Stimulated activated naive CD8-positive, alpha-beta T cell treated with anti-CD3 and anti-CD28 coated beads, Interleukin-15, amount 100 ng/mL, for 72 hours (primary cell): ENCODE data around the gene ADAMTS18.

Experiments used
- ATAC-seq: fragments of 150-1000 bp; cut with Tn5 transposase; 2 replicates; pipeline ENCODE4 v1.10.0; 2021; ENCODE audit warnings: mild to moderate bottlenecking, moderate library complexity
- DNase-seq, 2 donors: peaks; one replicate each; pipeline ENCODE4 v3.0.0; 2021 to 2022
- H3K27ac Mint-ChIP-seq, 2 donors: one replicate each; pipeline ENCODE4 v1.8.0; 2022; ENCODE audit warnings: mild to moderate bottlenecking in 2 of 2, mixed read lengths in 2 of 2, moderate library complexity in 2 of 2
- H3K27me3 Mint-ChIP-seq: one replicate; pipeline ENCODE4 v1.8.0; 2022; ENCODE audit warnings: mixed read lengths
- H3K4me1 Mint-ChIP-seq: one replicate; pipeline ENCODE4 v1.8.0; 2022; ENCODE audit warnings: mild to moderate bottlenecking, mixed read lengths
- H3K4me3 Mint-ChIP-seq, 2 donors: one replicate each; pipeline ENCODE4 v1.8.0; 2022; ENCODE audit warnings: mild to moderate bottlenecking in 2 of 2, mixed read lengths in 2 of 2, moderate library complexity in 1 of 2
- H3K9me3 Mint-ChIP-seq, 2 donors: one replicate each; pipeline ENCODE4 v1.8.0; 2022; ENCODE audit warnings: mixed read lengths in 2 of 2

The ADAMTS18 gene

DNA sequence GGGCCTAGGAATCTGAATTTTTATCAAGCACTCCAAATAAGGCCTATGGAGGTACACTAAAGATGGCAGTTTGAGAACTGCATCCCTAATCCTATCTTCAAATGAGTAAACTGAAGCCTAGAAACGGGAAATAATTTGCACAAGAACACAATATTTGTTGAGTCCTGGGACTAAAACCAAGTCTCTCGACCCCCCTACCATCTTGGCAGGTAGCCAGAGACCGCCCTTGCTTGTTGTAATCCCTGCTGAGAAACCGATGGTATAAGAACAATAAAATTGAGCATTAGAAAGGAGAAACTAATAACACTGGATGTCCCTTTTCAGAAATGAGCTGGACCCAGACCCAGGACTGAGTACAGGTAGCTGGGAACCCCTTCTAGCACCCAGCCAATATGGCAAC, 24.4 kb downstream of the ADAMTS18 start:
- ATAC-seq (no peak), DNase-seq (no peak)
- Mint-ChIP-seq H3K4me3 (no peak overlapping the region), H3K27me3 (peaks cover 11% of the 10 kb centered on the region), H3K9me3 (peaks cover 7 to 15% of the 10 kb centered on the region in 2 donors), H3K27ac (no peak overlapping the region), H3K4me1 (no peaks in the 10 kb centered on the region)

GRCh38 chr16:77409311-77409710, 25.5 kb downstream of the ADAMTS18 start:
- no peak for DNase-seq
- ATAC-seq, result no peak
- peaks cover 22% of the 10 kb centered on the region for H3K27me3 Mint-ChIP-seq
- no peak overlapping the region for H3K4me3 Mint-ChIP-seq
- H3K4me1 Mint-ChIP-seq, result no peaks in the 10 kb centered on the region
- peaks cover 4 to 11% of the 10 kb centered on the region in 2 donors for H3K9me3 Mint-ChIP-seq
- H3K27ac Mint-ChIP-seq, result no peak overlapping the region

- ATAC-seq (peak; percentile 95), DNase-seq (no peak)
- H3K9me3 Mint-ChIP-seq, result peaks cover 4 to 11% of the 10 kb centered on the region in 2 donors
- H3K27ac Mint-ChIP-seq, result no peak overlapping the region
- peaks cover 29% of the 10 kb centered on the region for H3K27me3 Mint-ChIP-seq
- no peaks in the 10 kb centered on the region for H3K4me1 Mint-ChIP-seq
- H3K4me3 Mint-ChIP-seq, result no peak overlapping the region
Measured at GRCh38 chr16:77408607-77409006, 26.2 kb downstream of the ADAMTS18 start.

DNA sequence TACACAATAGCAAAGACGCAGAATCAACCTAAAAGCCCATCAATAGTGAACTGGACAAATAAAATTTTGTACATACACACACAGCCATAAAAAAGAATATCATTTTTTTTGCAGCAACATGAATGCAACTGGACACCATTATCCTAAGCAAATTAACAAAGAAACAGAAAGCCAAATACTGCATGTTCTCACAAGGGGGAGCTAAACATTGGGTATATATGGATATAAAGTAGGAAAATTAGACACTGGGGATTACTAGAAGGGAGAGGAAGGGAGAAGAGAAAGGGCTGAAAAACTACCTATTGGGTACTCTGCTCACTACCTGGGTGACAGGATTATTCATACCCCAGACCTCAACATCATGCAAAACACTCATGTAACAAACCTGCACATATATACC, 28.2 kb downstream of the ADAMTS18 start:
- no peak for ATAC-seq
- no peak overlapping the region for H3K4me3 Mint-ChIP-seq
- H3K27me3 Mint-ChIP-seq, result peaks cover 45% of the 10 kb centered on the region
- no peaks in the 10 kb centered on the region for H3K4me1 Mint-ChIP-seq
- peaks cover 4 to 11% of the 10 kb centered on the region in 2 donors for H3K9me3 Mint-ChIP-seq
- no peak for DNase-seq
- no peak overlapping the region for H3K27ac Mint-ChIP-seq

GRCh38 chr16:77404775-77405174, 30.1 kb downstream of the ADAMTS18 start:
- DNase-seq, result no peak
- ATAC-seq, result no peak
- Mint-ChIP-seq H3K27me3 (peaks cover 46% of the 10 kb centered on the region), H3K9me3 (peaks cover 0 to 6% of the 10 kb centered on the region in 2 donors), H3K27ac (no peak overlapping the region), H3K4me1 (no peaks in the 10 kb centered on the region), H3K4me3 (no peak overlapping the region)

- H3K4me1 Mint-ChIP-seq, result no peaks in the 10 kb centered on the region
- H3K27me3 Mint-ChIP-seq, result peaks cover 46% of the 10 kb centered on the region
- no peak for ATAC-seq
- no peak overlapping the region for H3K4me3 Mint-ChIP-seq
- H3K27ac Mint-ChIP-seq, result no peak overlapping the region
- peaks cover 0 to 6% of the 10 kb centered on the region in 2 donors for H3K9me3 Mint-ChIP-seq
- no peak for DNase-seq
Measured at GRCh38 chr16:77403732-77404131, 31.1 kb downstream of the ADAMTS18 start.

DNA sequence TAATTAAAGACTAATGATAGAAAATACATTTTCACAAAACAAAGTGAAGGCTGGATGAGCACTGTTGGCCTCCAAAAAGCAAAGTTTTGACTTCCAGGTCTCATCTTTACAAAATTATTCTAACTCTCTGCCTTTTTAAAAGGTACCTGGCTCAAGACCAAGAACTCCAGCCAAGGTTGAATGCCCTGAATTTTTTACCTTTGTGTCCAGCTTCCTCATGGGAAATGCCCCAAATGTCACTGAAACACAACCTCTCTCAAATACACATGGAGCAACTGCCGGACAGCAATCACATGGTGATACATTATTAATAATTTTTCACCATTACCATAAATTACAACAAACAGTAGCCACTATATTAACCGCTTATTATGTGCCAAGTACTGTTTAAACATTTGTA, 32.2 kb downstream of the ADAMTS18 start:
- Mint-ChIP-seq H3K9me3 (peaks cover 0 to 6% of the 10 kb centered on the region in 2 donors), H3K4me3 (no peak overlapping the region), H3K4me1 (no peaks in the 10 kb centered on the region), H3K27me3 (peaks cover 46% of the 10 kb centered on the region), H3K27ac (no peak overlapping the region)
- ATAC-seq, result no peak
- no peak for DNase-seq

DNA sequence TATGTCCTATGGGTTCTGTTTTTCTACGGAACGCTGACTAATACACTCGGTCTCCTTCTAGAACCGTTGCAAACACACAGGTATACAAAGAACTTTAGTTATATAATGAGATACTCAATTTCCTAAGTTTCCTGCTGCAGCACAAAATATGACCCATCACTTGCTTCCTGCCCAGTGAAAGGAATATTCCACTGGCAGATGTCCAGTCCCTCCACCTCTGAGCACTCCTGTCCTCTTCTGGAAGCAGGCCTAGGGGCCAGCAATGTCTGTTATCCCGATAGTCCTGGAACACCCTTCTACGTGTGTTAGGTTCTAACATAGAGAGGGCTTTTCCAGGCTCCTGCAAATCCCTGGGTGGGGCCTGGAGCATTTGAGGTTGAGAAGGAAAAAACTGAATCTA, 32.7 kb downstream of the ADAMTS18 start:
- no peak for ATAC-seq
- no peak overlapping the region for H3K27ac Mint-ChIP-seq

GRCh38 chr16:77399546-77399945, 35.3 kb downstream of the ADAMTS18 start:
- Mint-ChIP-seq H3K9me3 (no peaks in the 10 kb centered on the region), H3K4me1 (no peaks in the 10 kb centered on the region), H3K27me3 (peaks cover 26% of the 10 kb centered on the region), H3K27ac (no peak overlapping the region), H3K4me3 (no peak overlapping the region)
- ATAC-seq (no peak), DNase-seq (no peak)

More for the DNA sequence above, 32.7 kb downstream of the ADAMTS18 start:
- H3K27me3 Mint-ChIP-seq, result peaks cover 46% of the 10 kb centered on the region
- DNase-seq, result no peak
- H3K4me3 Mint-ChIP-seq, result no peak overlapping the region
- peaks cover 0 to 6% of the 10 kb centered on the region in 2 donors for H3K9me3 Mint-ChIP-seq
- no peaks in the 10 kb centered on the region for H3K4me1 Mint-ChIP-seq

DNA sequence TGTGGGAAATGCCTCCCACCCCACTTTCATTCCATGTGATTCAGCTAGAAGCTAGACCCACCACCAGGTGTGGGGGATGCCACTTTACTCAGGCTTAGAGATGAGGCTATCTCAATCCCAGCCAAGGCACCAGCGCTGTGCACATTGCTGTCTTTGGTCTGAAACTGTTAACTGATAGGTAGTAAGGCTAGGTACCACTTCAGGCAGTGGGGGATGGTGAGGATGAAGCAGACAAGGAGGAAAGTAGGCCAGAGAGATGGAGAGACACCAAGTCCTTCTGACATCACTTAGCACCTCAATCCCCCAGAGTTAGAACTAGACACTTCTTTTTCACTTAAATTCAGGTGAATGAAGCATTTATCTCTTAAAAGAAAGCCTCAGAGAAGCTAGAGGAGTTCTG, 35.8 kb downstream of the ADAMTS18 start:
- H3K4me1 Mint-ChIP-seq, result no peaks in the 10 kb centered on the region
- ATAC-seq (no peak), DNase-seq (no peak)
- H3K4me3 Mint-ChIP-seq, result no peak overlapping the region
- no peak overlapping the region for H3K27ac Mint-ChIP-seq
- H3K9me3 Mint-ChIP-seq, result peaks cover 0 to 3% of the 10 kb centered on the region in 2 donors
- H3K27me3 Mint-ChIP-seq, result peaks cover 21% of the 10 kb centered on the region

DNA sequence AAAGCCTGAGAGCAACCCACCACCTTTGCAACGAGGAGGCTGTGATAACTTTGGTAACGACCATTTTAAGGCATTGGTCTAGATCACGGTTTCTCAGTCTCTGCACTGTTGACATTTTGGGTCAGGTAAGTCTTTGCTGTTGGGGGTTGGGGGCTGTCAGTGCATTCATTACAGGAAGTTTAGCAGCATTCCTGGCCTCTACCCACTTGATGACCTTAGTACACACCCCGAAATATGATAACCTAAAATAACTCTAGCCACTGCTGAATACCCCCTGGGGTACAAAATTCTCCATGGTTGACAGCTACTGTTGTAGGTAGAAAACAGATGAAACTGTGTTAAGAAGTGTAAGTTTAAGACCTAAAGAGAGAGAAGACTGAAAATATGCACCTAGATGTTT, 36.3 kb downstream of the ADAMTS18 start:
- Mint-ChIP-seq H3K9me3 (peaks cover 0 to 3% of the 10 kb centered on the region in 2 donors), H3K27me3 (peaks cover 15% of the 10 kb centered on the region), H3K4me1 (no peaks in the 10 kb centered on the region), H3K4me3 (no peak overlapping the region), H3K27ac (no peak overlapping the region)
- ATAC-seq (no peak), DNase-seq (no peak)

GRCh38 chr16:77396461-77396860, 38.4 kb downstream of the ADAMTS18 start:
- H3K27me3 Mint-ChIP-seq, result peaks cover 12% of the 10 kb centered on the region
- ATAC-seq, result no peak
- H3K9me3 Mint-ChIP-seq, result peaks cover 5 to 10% of the 10 kb centered on the region in 2 donors
- H3K4me1 Mint-ChIP-seq, result no peaks in the 10 kb centered on the region
- H3K4me3 Mint-ChIP-seq, result no peak overlapping the region
- DNase-seq, result no peak
- no peak overlapping the region for H3K27ac Mint-ChIP-seq

GRCh38 chr16:77394699-77395098, 40.1 kb downstream of the ADAMTS18 start:
- Mint-ChIP-seq H3K27me3 (peaks cover 12% of the 10 kb centered on the region), H3K27ac (no peak overlapping the region)

DNA sequence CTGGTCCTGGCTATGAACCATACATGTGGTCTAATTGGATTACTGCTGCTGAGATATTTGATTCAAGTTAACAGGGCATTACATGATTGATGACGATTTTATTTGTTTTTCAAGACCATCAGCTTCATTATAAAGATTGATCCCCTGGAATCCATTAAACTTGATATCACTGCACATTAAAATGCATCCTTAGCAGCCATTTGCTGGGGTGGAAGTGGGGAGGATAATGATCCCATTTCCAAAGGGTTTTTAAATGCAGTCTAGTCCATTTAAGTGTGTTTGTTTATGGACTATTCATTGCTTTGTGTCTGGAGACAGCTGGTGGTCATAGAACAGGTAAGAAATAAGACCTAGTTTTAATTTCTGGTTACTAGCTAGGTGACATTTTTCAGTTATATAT, 40.9 kb downstream of the ADAMTS18 start:
- Mint-ChIP-seq H3K4me3 (no peak overlapping the region), H3K27me3 (peaks cover 12% of the 10 kb centered on the region), H3K9me3 (peaks cover 5 to 10% of the 10 kb centered on the region in 2 donors), H3K4me1 (no peaks in the 10 kb centered on the region), H3K27ac (no peak overlapping the region)
- ATAC-seq (no peak), DNase-seq (no peak)

More at GRCh38 chr16:77394699-77395098, 40.1 kb downstream of the ADAMTS18 start:
- Mint-ChIP-seq H3K9me3 (peaks cover 5 to 10% of the 10 kb centered on the region in 2 donors), H3K4me3 (no peak overlapping the region), H3K4me1 (no peaks in the 10 kb centered on the region)
- DNase-seq (no peak), ATAC-seq (no peak)

GRCh38 chr16:77387815-77388209, 47.0 kb downstream of the ADAMTS18 start:
- Mint-ChIP-seq H3K9me3 (peaks cover 5 to 7% of the 10 kb centered on the region in 2 donors), H3K4me3 (no peak overlapping the region), H3K27me3 (peaks cover 10% of the 10 kb centered on the region), H3K27ac (no peak overlapping the region), H3K4me1 (no peaks in the 10 kb centered on the region)
- DNase-seq, result no peak
- ATAC-seq, result no peak

- no peak for DNase-seq
- H3K4me3 Mint-ChIP-seq, result no peak overlapping the region
- H3K27me3 Mint-ChIP-seq, result peaks cover 3% of the 10 kb centered on the region
- H3K9me3 Mint-ChIP-seq, result peaks cover 0 to under 1% of the 10 kb centered on the region in 2 donors
- no peak overlapping the region for H3K27ac Mint-ChIP-seq
- no peak for ATAC-seq
- no peaks in the 10 kb centered on the region for H3K4me1 Mint-ChIP-seq
Measured at GRCh38 chr16:77386831-77387814, 47.7 kb downstream of the ADAMTS18 start.
